ENCODE data around the gene PLA2R1. TPM values are rescaled to one million over a fixed set of nuclear protein-coding genes. Genes with fewer than 3 reads are reported as not detected.
A peak's percentile ranks its signal among the peaks of the same experiment; 100 is the strongest.

The PLA2R1 gene
- total RNA-seq, 1 experiment from 2014 or later: 1.1 TPM

GRCh38 chr2:160044728-160045127, 17.7 kb downstream of the PLA2R1 start:
- H3K4me3 Mint-ChIP-seq: no peak overlapping the region
- no peaks in the 10 kb centered on the region for H3K9me3 Mint-ChIP-seq
- H3K36me3 Mint-ChIP-seq: no peaks in the 10 kb centered on the region
- DNase-seq (ENCODE audit: low spot score) (peak; percentile 30), ATAC-seq (peak; percentile 86)
- no peak for TF ChIP-seq IRF2 (CRISPR knock-in tag; IDR thresholded peaks at IDR 0.05; ENCODE audit: borderline replicate concordance, low read depth)
- no peak for TF ChIP-seq STAT6 (CRISPR knock-in tag; conservative IDR thresholded peaks at IDR 0.05; ENCODE audit: low read depth)
- TF ChIP-seq RELA (CRISPR knock-in tag; IDR thresholded peaks at IDR 0.05; ENCODE audit: borderline replicate concordance): no peak
- no peak for TF ChIP-seq ZNF671 (CRISPR knock-in tag; IDR thresholded peaks at IDR 0.05)
- no peak for TF ChIP-seq NFYB (CRISPR knock-in tag; conservative IDR thresholded peaks at IDR 0.05; ENCODE audit: low read depth)
- TF ChIP-seq GTF2I (CRISPR knock-in tag; conservative IDR thresholded peaks at IDR 0.05): no peak
- TF ChIP-seq ZNF396 (CRISPR knock-in tag; IDR thresholded peaks at IDR 0.05; ENCODE audit: borderline replicate concordance): no peak
- no peak for TF ChIP-seq ZNF423 (CRISPR knock-in tag; IDR thresholded peaks at IDR 0.05)
- TF ChIP-seq NFE2L1 (CRISPR knock-in tag; IDR thresholded peaks at IDR 0.05): no peak
- no peaks in the 10 kb centered on the region for H3K27me3 Mint-ChIP-seq (ENCODE audit: low read depth)
- ChIA-PET POLR2A (no interaction called here), CTCF (interaction anchor here (0.6 to 1.6 kb wide), 3 partner anchors 9 to 22 kb away, joined by 3 to 12 read pairs (median 6); no protein-coding TSS in a partner anchor)
- H3K27ac Mint-ChIP-seq: no peak overlapping the region
- H3K4me1 Mint-ChIP-seq: peaks cover 20% of the 10 kb centered on the region

GRCh38 chr2:160043265-160043664, 19.1 kb downstream of the PLA2R1 start:
- POLR2A ChIA-PET: no interaction called here
- Mint-ChIP-seq H3K27me3 (ENCODE audit: low read depth) (no peaks in the 10 kb centered on the region), H3K4me3 (no peak overlapping the region)

More at GRCh38 chr2:160043265-160043664, 19.1 kb downstream of the PLA2R1 start:
- Mint-ChIP-seq H3K27ac (no peak overlapping the region), H3K9me3 (no peaks in the 10 kb centered on the region), H3K36me3 (no peaks in the 10 kb centered on the region), H3K4me1 (peaks cover 20% of the 10 kb centered on the region)
- TF ChIP-seq MAX (CRISPR knock-in tag; IDR thresholded peaks at IDR 0.05) (no peak), RORB (CRISPR knock-in tag; IDR thresholded peaks at IDR 0.05) (no peak), GABPB1 (CRISPR knock-in tag; IDR thresholded peaks at IDR 0.05) (no peak), AR (CRISPR knock-in tag; IDR thresholded peaks at IDR 0.05) (no peak), E2F4 (CRISPR knock-in tag; IDR thresholded peaks at IDR 0.05; ENCODE audit: borderline replicate concordance, low read depth) (no peak), TP53 (CRISPR knock-in tag; IDR thresholded peaks at IDR 0.05) (no peak), IRF1 (CRISPR knock-in tag; IDR thresholded peaks at IDR 0.05) (no peak), ATF3 (CRISPR knock-in tag; conservative IDR thresholded peaks at IDR 0.05) (no peak), ETV6 (CRISPR knock-in tag; IDR thresholded peaks at IDR 0.05) (no peak)
- DNase-seq (ENCODE audit: low spot score) (no peak), ATAC-seq (peak; percentile 33)
- CTCF ChIA-PET: interaction anchor here (1.1 kb wide), 1 partner anchor 12 kb away, joined by 6 read pairs; no protein-coding TSS in a partner anchor

All from WTC11 (cell line).